ENCODE data around the gene ITGB7. TPM values are rescaled to one million over a fixed set of nuclear protein-coding genes. Genes with fewer than 3 reads are reported as not detected.
A peak's percentile ranks its signal among the peaks of the same experiment; 100 is the strongest.

Gene ITGB7
- total and polyA plus RNA-seq, 10 of the 15 experiments (the other 5 are each of a cell fraction or from before 2014, with no cell fraction given), result 54.5 to 487 (median 252) TPM

- no peak for TF ChIP-seq CEBPB (IDR thresholded peaks at IDR 0.05; ENCODE audit: borderline replicate concordance in 1 of 2, low read depth in 2 of 2, low read length in 2 of 2)
- TF ChIP-seq ESRRA (IDR thresholded peaks at IDR 0.05; ENCODE audit: low read length), result no peak
- TF ChIP-seq HCFC1 (IDR thresholded peaks at IDR 0.05; ENCODE audit: low read length), result no peak
- TF ChIP-seq RB1 (IDR thresholded peaks at IDR 0.05; ENCODE audit: borderline replicate concordance), result no peak
- no peak for TF ChIP-seq TCF3 (IDR thresholded peaks at IDR 0.05; ENCODE audit: borderline replicate concordance, insufficient read depth, low read depth, low read length)
- TF ChIP-seq ZSCAN29 (IDR thresholded peaks at IDR 0.05), result no peak
- peak; percentile 85 for TF ChIP-seq MLLT1 (IDR thresholded peaks at IDR 0.05)
- TF ChIP-seq POLR2A (IDR thresholded peaks at IDR 0.05; ENCODE audit: low read depth, low read length), result peak; percentile 63
- TF ChIP-seq EP300 (IDR thresholded peaks at IDR 0.05; ENCODE audit: borderline replicate concordance in 1 of 2, control insufficient read depth in 1 of 2, low read depth in 2 of 2, low read length in 2 of 2), result peak; percentile 47 to 69; a peak in 3 of 4 replicates
- no peak for TF ChIP-seq IRF5 (IDR thresholded peaks at IDR 0.05; ENCODE audit: borderline replicate concordance)
- TF ChIP-seq CBX3 (IDR thresholded peaks at IDR 0.05; ENCODE audit: borderline replicate concordance, low read depth), result no peak
- TF ChIP-seq SMARCA5 (IDR thresholded peaks at IDR 0.05), result 0 out of 2 replicates have a peak, but pooled peaks have one; percentile 50
- TF ChIP-seq RELB (IDR thresholded peaks at IDR 0.05; ENCODE audit: low read depth), result peak; percentile 88
- no peak for TF ChIP-seq POLR2AphosphoS2 (IDR thresholded peaks at IDR 0.05; ENCODE audit: low read depth, low read length)
- no peak for TF ChIP-seq JUND (IDR thresholded peaks at IDR 0.05; ENCODE audit: low read depth, low read length)
- TF ChIP-seq MTA3 (IDR thresholded peaks at IDR 0.05; ENCODE audit: borderline replicate concordance, low read length), result no peak
- TF ChIP-seq IRF4 (IDR thresholded peaks at IDR 0.05; ENCODE audit: low read depth, low read length), result no peak; the same call in 1 of the 2 replicates
- TF ChIP-seq BMI1 (IDR thresholded peaks at IDR 0.05; ENCODE audit: borderline replicate concordance), result peak; percentile 75
- no peak for TF ChIP-seq E2F4 (IDR thresholded peaks at IDR 0.05; ENCODE audit: low read depth, low read length)
- TF ChIP-seq ZNF622 (IDR thresholded peaks at IDR 0.05), result no peak
- no peak for TF ChIP-seq CHD4 (IDR thresholded peaks at IDR 0.05)
- no peak; the same call in 1 of the 2 replicates for TF ChIP-seq ATF2 (IDR thresholded peaks at IDR 0.05; ENCODE audit: low read length)
- TF ChIP-seq NFIC (IDR thresholded peaks at IDR 0.05; ENCODE audit: low read depth, low read length), result peak; percentile 84; the same call in 1 of the 2 replicates
- no peak for TF ChIP-seq ZBED1 (IDR thresholded peaks at IDR 0.05; ENCODE audit: borderline replicate concordance)
Measured at GRCh38 chr12:53208877-53209463, 1.9 kb upstream of the ITGB7 start (continued).

All from GM12878 (cell line).